ENCODE data around the gene CIB4.

The CIB4 gene

DNA sequence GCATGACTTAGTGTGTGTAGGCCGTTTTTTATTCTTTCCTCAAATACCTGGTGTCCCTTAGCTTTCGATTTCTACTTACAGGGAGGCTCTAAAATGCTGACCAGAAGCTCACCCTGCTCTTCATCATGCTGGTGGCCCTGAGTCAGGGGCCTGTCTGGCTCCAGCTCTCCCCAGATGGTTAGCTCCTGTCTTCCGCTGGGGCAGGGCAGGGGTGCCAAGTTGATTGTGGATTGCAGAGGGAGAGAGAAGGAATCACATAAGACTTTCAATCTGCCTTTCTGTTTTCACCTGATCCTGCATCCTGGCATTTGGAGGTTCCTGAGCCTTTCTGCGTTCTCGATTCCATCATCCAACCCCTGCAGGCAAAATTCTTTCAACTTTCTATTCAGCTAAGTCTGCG lies 4.2 kb downstream of the CIB4 start:
- H3K9me3 ChIP-seq (replicated peaks; ENCODE audit: low read length), result no peaks in the 10 kb centered on the region
- no peak overlapping the region for H3K4me2 ChIP-seq (ENCODE audit: low read length)
- no peaks in the 10 kb centered on the region for H3K36me3 ChIP-seq (ENCODE audit: insufficient read depth, low read length)
- H3K27me3 ChIP-seq (ENCODE audit: control insufficient read depth, insufficient read depth, low read length), result peaks cover 83% of the 10 kb centered on the region
- no peaks in the 10 kb centered on the region for H3K4me1 ChIP-seq (ENCODE audit: control insufficient read depth, insufficient read depth, low read length)
- H3K9ac ChIP-seq (ENCODE audit: low read depth, low read length), result no peak overlapping the region
- no peak overlapping the region for H3K4me3 ChIP-seq (ENCODE audit: low read length)

DNA sequence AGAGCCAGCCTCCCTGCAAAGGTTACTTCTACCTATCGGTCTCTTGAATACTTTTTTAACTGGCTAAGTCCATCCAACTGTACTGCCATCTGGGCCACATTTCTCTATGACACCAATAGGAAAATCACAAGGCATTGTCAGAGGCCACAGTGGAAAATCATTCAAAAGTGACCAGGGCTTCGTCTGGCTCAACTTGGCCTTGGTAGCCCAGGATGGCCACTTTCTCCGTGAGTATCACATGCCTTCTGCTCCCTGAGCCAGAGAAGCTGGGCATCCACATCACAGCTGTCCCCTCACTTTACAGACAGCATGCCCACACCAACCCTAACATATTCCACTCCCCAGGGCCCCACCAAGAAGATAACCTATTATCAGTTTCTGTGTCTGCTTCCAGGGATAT lies 5.8 kb downstream of the CIB4 start:
- Histone ChIP-seq H3K36me3 (ENCODE audit: insufficient read depth, low read length) (no peaks in the 10 kb centered on the region), H3K9me3 (replicated peaks; ENCODE audit: low read length) (no peaks in the 10 kb centered on the region), H3K4me3 (ENCODE audit: low read length) (no peak overlapping the region), H3K27me3 (ENCODE audit: control insufficient read depth, insufficient read depth, low read length) (peaks cover 85% of the 10 kb centered on the region), H3K4me1 (ENCODE audit: control insufficient read depth, insufficient read depth, low read length) (no peaks in the 10 kb centered on the region), H3K9ac (ENCODE audit: low read depth, low read length) (no peak overlapping the region), H3K4me2 (ENCODE audit: low read length) (no peak overlapping the region)

DNA sequence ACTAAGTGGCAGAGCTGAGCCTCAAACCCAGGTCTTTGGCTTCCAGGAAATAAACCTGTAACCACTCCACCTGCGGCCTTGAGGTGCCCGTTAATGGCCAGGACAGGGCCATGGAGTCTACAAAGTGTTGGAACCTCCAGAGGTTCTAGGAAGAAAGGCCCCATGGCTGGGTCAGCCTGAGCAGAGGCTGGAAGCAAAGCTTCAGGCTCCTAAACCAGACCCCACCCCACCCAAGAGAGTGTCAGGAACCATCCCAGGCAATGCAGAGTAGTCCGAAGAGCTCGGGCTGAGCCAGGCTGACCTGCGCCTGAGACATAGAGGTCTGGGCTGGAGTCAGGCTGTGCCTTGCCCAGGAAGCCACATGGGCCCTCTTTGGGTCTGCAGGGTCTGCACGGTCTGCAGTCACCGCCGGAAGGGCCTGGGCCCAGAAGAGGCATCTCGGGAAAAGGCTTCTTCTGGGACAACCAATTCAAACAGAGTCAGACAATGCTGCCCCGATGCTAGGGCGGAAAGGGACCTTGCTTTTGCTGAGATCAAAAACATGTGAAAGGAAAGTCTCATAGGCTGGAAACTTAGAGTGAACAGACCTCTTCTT lies 6.4 kb downstream of the CIB4 start:
- Histone ChIP-seq H3K4me3 (ENCODE audit: low read length) (no peak overlapping the region), H3K36me3 (ENCODE audit: insufficient read depth, low read length) (no peaks in the 10 kb centered on the region), H3K9ac (ENCODE audit: low read depth, low read length) (no peak overlapping the region), H3K9me3 (replicated peaks; ENCODE audit: low read length) (no peaks in the 10 kb centered on the region), H3K27me3 (ENCODE audit: control insufficient read depth, insufficient read depth, low read length) (peaks cover 86% of the 10 kb centered on the region), H3K4me1 (ENCODE audit: control insufficient read depth, insufficient read depth, low read length) (no peaks in the 10 kb centered on the region), H3K4me2 (ENCODE audit: low read length) (no peak overlapping the region)

DNA sequence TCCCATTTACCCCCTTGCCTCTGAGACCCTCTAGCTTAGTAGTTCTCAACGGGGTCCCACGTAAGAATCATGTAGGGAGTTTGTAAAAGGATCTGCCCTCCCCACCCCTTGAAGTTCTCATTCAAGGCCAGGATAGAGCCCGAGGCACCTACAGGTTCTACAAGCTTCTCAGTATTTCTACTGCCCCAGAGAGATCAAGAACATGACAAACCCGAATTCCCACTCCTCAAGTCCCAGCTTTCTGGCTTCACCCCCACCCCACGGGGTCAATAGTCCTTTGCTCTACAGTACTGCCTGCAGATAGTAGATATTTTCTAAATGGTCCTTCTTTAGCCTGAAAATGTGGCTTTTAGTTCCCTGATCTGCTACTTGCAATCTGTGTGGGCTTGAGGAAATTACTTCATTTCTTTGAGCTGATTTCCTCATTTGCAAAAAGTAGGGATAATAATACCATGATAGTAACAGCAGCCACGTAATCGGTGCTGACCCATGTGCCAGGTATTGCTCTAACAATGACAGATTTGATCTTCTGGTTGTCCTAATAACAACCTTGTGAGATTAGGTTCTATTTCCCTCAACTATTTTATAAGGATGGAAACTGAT lies 7.1 kb downstream of the CIB4 start:
- Histone ChIP-seq H3K9me3 (replicated peaks; ENCODE audit: low read length) (no peaks in the 10 kb centered on the region), H3K4me3 (ENCODE audit: low read length) (no peak overlapping the region), H3K4me2 (ENCODE audit: low read length) (no peak overlapping the region), H3K36me3 (ENCODE audit: insufficient read depth, low read length) (no peaks in the 10 kb centered on the region), H3K9ac (ENCODE audit: low read depth, low read length) (no peak overlapping the region), H3K27me3 (ENCODE audit: control insufficient read depth, insufficient read depth, low read length) (peaks cover 87% of the 10 kb centered on the region), H3K4me1 (ENCODE audit: control insufficient read depth, insufficient read depth, low read length) (no peaks in the 10 kb centered on the region)

DNA sequence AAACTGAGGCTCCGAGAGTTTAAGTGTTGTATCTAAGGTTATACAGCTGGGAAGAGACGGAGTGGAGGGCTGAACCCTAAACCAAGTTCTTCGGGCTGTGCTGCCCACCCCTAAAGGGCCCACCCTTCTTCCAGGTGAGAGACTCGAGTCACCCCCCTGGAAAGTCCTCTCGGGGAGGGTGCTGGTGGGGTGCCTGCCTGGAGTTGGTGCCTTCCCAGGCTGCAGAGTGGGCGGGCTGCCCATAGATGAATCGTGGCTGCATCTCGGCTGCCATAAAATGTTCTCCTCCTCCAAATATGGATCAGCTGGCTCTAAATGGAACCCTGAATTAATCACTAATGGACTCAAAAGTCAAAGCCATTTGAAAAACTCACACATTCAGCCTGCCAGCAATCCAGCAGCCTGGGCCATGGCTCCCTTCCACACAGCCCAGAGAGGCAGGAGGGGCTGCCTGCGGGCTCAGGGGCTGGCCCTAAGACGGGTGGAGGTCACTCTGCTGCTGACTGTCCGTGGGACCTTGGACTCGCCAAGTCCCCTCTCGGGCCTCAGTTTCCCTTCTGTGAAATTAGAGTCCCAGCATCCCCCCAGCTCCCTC lies 7.7 kb downstream of the CIB4 start:
- Histone ChIP-seq H3K27me3 (ENCODE audit: control insufficient read depth, insufficient read depth, low read length) (peaks cover 93% of the 10 kb centered on the region), H3K4me1 (ENCODE audit: control insufficient read depth, insufficient read depth, low read length) (no peaks in the 10 kb centered on the region)

DNA sequence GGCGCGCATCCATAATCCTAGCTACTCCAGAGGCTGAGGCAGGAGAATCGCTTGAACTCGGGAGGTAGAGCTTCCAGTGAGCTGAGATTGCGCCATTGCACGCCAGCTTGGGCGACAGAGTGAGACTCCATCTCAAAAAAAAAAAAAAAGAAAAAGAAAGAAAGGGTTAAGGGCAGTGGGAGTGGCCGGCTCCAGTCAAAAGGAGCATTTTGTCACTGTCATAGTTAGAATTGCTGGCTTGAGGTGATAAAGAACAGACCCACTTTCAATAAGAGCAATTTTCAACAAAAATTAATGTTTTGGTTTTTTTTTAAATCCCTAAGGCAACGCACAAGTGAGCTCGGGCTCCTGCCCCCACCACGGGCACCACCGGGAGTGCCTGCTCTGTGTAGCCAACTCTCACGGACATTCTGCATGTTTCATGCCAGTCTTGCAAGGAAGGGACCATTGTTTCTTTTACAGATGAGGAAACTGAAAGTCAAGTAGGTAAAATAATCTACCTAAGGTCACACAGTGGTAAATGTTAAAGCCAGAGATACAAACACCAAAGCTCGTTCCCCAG lies 8.5 kb downstream of the CIB4 start:
- H3K4me2 ChIP-seq (ENCODE audit: low read length), result no peak overlapping the region
- H3K36me3 ChIP-seq (ENCODE audit: insufficient read depth, low read length), result no peaks in the 10 kb centered on the region
- no peaks in the 10 kb centered on the region for H3K4me1 ChIP-seq (ENCODE audit: control insufficient read depth, insufficient read depth, low read length)
- H3K9ac ChIP-seq (ENCODE audit: low read depth, low read length), result no peak overlapping the region
- peaks cover 90% of the 10 kb centered on the region for H3K27me3 ChIP-seq (ENCODE audit: control insufficient read depth, insufficient read depth, low read length)
- H3K9me3 ChIP-seq (replicated peaks; ENCODE audit: low read length), result no peaks in the 10 kb centered on the region
- no peak overlapping the region for H3K4me3 ChIP-seq (ENCODE audit: low read length)

More for the DNA sequence above, 7.7 kb downstream of the CIB4 start:
- no peak overlapping the region for H3K4me2 ChIP-seq (ENCODE audit: low read length)
- no peaks in the 10 kb centered on the region for H3K9me3 ChIP-seq (replicated peaks; ENCODE audit: low read length)
- H3K9ac ChIP-seq (ENCODE audit: low read depth, low read length), result no peak overlapping the region
- H3K36me3 ChIP-seq (ENCODE audit: insufficient read depth, low read length), result no peaks in the 10 kb centered on the region
- no peak overlapping the region for H3K4me3 ChIP-seq (ENCODE audit: low read length)

DNA sequence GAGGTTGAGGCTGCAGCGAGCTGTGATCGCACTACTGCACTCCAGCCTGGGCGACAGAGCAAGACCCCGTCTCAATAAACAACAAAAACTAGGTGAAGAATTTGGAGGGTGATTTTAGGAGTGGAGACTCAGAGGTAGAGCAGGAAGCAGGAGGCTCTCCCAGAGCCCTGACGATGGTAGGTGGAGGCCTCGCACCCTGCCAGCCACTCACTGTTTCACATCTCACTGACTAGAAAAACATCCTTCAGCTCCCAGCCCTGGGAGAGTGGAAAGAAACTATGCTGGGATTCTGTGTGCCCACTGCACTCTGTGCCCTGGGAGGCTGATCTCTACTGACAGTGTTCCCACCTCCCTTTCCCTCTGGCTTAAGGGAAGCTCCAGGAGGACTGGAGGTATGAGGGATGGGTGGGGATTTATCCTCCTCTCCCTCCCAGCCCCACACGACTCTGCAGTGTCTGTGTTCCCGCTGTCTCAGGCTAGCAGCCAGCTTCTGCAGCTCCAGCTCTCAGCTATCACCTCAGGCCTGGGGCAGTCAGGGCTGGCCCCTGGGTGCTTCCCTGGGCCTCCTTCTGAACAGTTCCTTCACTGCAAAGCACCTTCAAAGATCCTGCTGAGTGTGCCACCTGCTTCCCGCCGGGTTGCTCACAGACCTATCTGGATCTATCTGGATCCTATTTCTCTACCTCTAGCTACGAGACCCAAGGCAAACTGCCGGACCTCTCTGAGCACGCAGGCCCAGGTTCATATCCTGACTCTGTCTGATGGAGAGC lies 9.6 kb downstream of the CIB4 start:
- H3K36me3 ChIP-seq (ENCODE audit: insufficient read depth, low read length), result no peaks in the 10 kb centered on the region
- H3K9me3 ChIP-seq (replicated peaks; ENCODE audit: low read length), result no peaks in the 10 kb centered on the region
- H3K4me1 ChIP-seq (ENCODE audit: control insufficient read depth, insufficient read depth, low read length), result no peaks in the 10 kb centered on the region
- no peak overlapping the region for H3K4me2 ChIP-seq (ENCODE audit: low read length)
- H3K27me3 ChIP-seq (ENCODE audit: control insufficient read depth, insufficient read depth, low read length), result peaks cover 79% of the 10 kb centered on the region
- no peak overlapping the region for H3K4me3 ChIP-seq (ENCODE audit: low read length)
- no peak overlapping the region for H3K9ac ChIP-seq (ENCODE audit: low read depth, low read length)

DNA sequence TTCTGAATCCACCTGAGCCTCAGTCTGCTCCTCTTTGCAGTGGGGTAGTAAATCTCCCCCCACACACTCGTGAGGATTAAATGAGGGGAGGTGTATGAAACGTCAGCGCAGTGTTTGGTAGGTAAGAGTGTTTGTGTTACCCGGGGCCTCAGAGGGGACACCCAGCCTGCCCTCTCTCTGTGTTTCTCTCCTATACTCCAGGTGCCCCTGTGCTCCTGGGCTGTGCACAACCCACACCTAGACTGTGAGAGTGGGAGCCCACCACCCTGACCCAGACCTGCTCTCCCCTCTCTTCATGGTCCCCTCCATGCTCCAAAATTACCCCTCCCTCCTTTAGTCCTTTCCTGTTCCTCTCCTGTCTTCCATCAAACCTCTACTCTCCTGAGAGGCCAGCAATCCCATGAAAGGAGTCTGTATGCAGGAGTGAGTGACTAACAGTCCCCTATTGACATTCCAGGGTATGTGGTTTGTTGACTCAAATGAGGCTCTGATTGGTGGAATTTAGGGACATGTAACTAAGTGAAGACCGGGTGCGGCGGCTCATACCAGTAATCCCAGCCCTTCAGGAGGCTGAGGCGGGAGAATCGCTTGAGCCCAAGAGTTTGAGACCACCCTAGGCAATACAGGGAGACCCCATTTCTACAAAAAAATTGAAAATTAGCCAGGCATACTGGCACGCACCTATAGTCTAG lies 10.4 kb downstream of the CIB4 start:
- Histone ChIP-seq H3K4me1 (ENCODE audit: control insufficient read depth, insufficient read depth, low read length) (no peaks in the 10 kb centered on the region), H3K9ac (ENCODE audit: low read depth, low read length) (no peak overlapping the region), H3K9me3 (replicated peaks; ENCODE audit: low read length) (no peaks in the 10 kb centered on the region), H3K27me3 (ENCODE audit: control insufficient read depth, insufficient read depth, low read length) (peaks cover 72% of the 10 kb centered on the region), H3K4me2 (ENCODE audit: low read length) (no peak overlapping the region), H3K36me3 (ENCODE audit: insufficient read depth, low read length) (no peaks in the 10 kb centered on the region), H3K4me3 (ENCODE audit: low read length) (no peak overlapping the region)

DNA sequence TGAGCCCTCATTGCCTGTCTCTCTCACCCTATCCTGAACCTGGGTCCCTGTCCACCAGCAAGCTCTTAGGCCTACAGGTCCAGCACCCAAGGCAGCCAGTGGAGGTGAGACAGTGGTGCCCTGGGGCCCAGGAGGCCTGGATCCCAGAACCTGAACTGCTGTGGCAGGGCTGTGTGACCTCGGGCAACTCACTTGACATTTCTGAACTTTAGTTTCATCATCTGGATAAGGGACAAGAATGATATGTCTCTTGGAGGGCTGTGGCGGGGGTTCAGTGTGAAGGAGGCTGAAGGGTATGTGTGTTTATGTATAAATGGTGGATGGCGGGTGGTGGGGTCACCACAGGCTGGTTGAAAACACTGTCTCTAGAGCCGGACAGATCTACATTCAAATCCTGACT lies 10.9 kb downstream of the CIB4 start:
- no peaks in the 10 kb centered on the region for H3K4me1 ChIP-seq (ENCODE audit: control insufficient read depth, insufficient read depth, low read length)

DNA sequence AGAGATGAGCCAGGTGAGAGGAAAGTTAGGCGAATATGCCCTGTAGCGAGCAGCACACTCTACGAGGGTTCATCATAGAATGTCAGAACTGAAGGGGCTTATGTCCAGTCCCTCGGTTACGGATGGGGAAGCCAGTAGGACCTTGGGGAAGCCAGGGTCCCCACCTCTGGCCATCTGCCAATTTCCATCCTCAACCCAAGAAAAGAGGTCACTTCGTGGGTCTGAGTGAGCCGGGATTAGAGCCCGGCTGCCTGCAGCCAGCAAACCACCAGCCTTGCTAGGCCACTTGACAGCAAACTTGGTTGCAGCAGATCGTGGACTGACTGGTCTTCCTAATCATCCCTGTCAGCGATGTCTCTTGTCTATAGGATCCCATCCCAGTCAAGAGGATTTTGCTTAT lies 11.4 kb downstream of the CIB4 start:
- Histone ChIP-seq H3K9ac (ENCODE audit: low read depth, low read length) (no peak overlapping the region), H3K36me3 (ENCODE audit: insufficient read depth, low read length) (no peaks in the 10 kb centered on the region), H3K27me3 (ENCODE audit: control insufficient read depth, insufficient read depth, low read length) (peaks cover 61% of the 10 kb centered on the region), H3K4me3 (ENCODE audit: low read length) (no peak overlapping the region), H3K4me1 (ENCODE audit: control insufficient read depth, insufficient read depth, low read length) (no peaks in the 10 kb centered on the region), H3K4me2 (ENCODE audit: low read length) (no peak overlapping the region), H3K9me3 (replicated peaks; ENCODE audit: low read length) (no peaks in the 10 kb centered on the region)

More for the DNA sequence above, 10.9 kb downstream of the CIB4 start:
- H3K27me3 ChIP-seq (ENCODE audit: control insufficient read depth, insufficient read depth, low read length), result peaks cover 66% of the 10 kb centered on the region
- no peak overlapping the region for H3K4me3 ChIP-seq (ENCODE audit: low read length)
- no peaks in the 10 kb centered on the region for H3K36me3 ChIP-seq (ENCODE audit: insufficient read depth, low read length)
- no peaks in the 10 kb centered on the region for H3K9me3 ChIP-seq (replicated peaks; ENCODE audit: low read length)
- no peak overlapping the region for H3K9ac ChIP-seq (ENCODE audit: low read depth, low read length)
- H3K4me2 ChIP-seq (ENCODE audit: low read length), result no peak overlapping the region

DNA sequence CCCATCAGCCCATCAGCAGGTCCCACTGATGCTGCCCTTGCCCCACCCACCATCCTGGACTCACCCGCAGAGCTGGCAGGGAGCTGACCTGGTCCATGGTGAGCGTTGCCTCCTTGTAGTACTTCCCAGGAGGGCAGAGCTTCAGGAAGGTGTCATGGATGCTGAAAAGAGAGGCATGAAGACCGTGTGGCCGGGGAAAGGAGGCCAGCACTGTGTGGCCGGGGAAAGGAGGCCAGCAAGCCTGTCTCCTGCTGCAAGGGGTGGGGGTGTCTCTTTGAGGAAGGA lies 11.9 kb downstream of the CIB4 start:
- Histone ChIP-seq H3K36me3 (ENCODE audit: insufficient read depth, low read length) (no peaks in the 10 kb centered on the region), H3K4me3 (ENCODE audit: low read length) (no peak overlapping the region), H3K4me1 (ENCODE audit: control insufficient read depth, insufficient read depth, low read length) (no peaks in the 10 kb centered on the region), H3K9ac (ENCODE audit: low read depth, low read length) (no peak overlapping the region), H3K4me2 (ENCODE audit: low read length) (no peak overlapping the region), H3K27me3 (ENCODE audit: control insufficient read depth, insufficient read depth, low read length) (peaks cover 57% of the 10 kb centered on the region), H3K9me3 (replicated peaks; ENCODE audit: low read length) (no peaks in the 10 kb centered on the region)

Measured in skeletal muscle satellite cell (primary cell).